Mucosa of rectum (tissue), 2 donors: ENCODE results near the gene KLK10.

Experiments used
- H3K27ac ChIP-seq, 2 donors: one replicate each; pipeline ENCODE4 v1.7.0; 2013; ENCODE audit warnings: inconsistent platforms in 2 of 2, low read depth in 2 of 2, low read length in 2 of 2
- H3K27me3 ChIP-seq, 2 donors: one replicate each; pipeline ENCODE4 v1.7.0; 2013; ENCODE audit warnings: low read length in 2 of 2; ENCODE audit not compliant: control insufficient read depth in 2 of 2, insufficient read depth in 2 of 2
- H3K36me3 ChIP-seq, 2 donors: one replicate each; pipeline ENCODE4 v1.7.0; 2013; ENCODE audit warnings: low read length in 2 of 2; ENCODE audit not compliant: control insufficient read depth in 2 of 2, insufficient read depth in 2 of 2
- H3K4me1 ChIP-seq, 2 donors: one replicate each; pipeline ENCODE4 v1.7.0; 2013; ENCODE audit warnings: low read length in 2 of 2, mild to moderate bottlenecking in 1 of 2; ENCODE audit not compliant: control insufficient read depth in 2 of 2, insufficient read depth in 2 of 2
- H3K4me3 ChIP-seq, 2 donors: one replicate each; pipeline ENCODE4 v1.7.0; 2013; ENCODE audit warnings: low read length in 2 of 2
- H3K9ac ChIP-seq, 2 donors: one replicate each; pipeline ENCODE4 v1.7.0; 2013; ENCODE audit warnings: low read length in 2 of 2, low read depth in 1 of 2, mild to moderate bottlenecking in 1 of 2
- H3K9me3 ChIP-seq, 2 donors: one replicate each; pipeline ENCODE4 v1.7.0; 2013; ENCODE audit warnings: low read length in 2 of 2; ENCODE audit not compliant: control insufficient read depth in 2 of 2
- donor health status: healthy.
- donor health status: Normal muscosa, but diverticular disease.

KLK10 gene

GRCh38 chr19:51005248-51005647 lies 14.3 kb downstream of the KLK10 start:
- H3K27me3 ChIP-seq = peaks cover 4 to 10% of the 10 kb centered on the region in 2 donors
- H3K9ac ChIP-seq = no peak overlapping the region
- H3K27ac ChIP-seq = no peak overlapping the region
- no peaks in the 10 kb centered on the region for H3K4me1 ChIP-seq
- no peaks in the 10 kb centered on the region for H3K36me3 ChIP-seq
- no peak overlapping the region for H3K4me3 ChIP-seq
- no peaks in the 10 kb centered on the region for H3K9me3 ChIP-seq

GRCh38 chr19:51003316-51003715 lies 16.2 kb downstream of the KLK10 start:
- Histone ChIP-seq H3K27me3 (peaks cover 4 to 7% of the 10 kb centered on the region in 2 donors), H3K4me1 (no peaks in the 10 kb centered on the region), H3K4me3 (no peak overlapping the region), H3K9me3 (no peaks in the 10 kb centered on the region), H3K36me3 (no peaks in the 10 kb centered on the region), H3K9ac (no peak overlapping the region), H3K27ac (no peak overlapping the region)

- no peak overlapping the region for H3K4me3 ChIP-seq
- H3K9ac ChIP-seq = no peak overlapping the region
- H3K9me3 ChIP-seq = no peaks in the 10 kb centered on the region
- H3K36me3 ChIP-seq = no peaks in the 10 kb centered on the region
- H3K27ac ChIP-seq = no peak overlapping the region
- peaks cover 4 to 7% of the 10 kb centered on the region in 2 donors for H3K27me3 ChIP-seq
- H3K4me1 ChIP-seq = no peaks in the 10 kb centered on the region
These were observed 16.8 kb downstream of the KLK10 start for GRCh38 chr19:51002542-51003311.

GRCh38 chr19:51002089-51002532 lies 17.4 kb downstream of the KLK10 start:
- Histone ChIP-seq H3K27ac (no peak overlapping the region), H3K9me3 (no peaks in the 10 kb centered on the region), H3K9ac (no peak overlapping the region), H3K36me3 (no peaks in the 10 kb centered on the region), H3K4me1 (no peaks in the 10 kb centered on the region), H3K4me3 (no peak overlapping the region), H3K27me3 (peaks cover 3 to 7% of the 10 kb centered on the region in 2 donors)

- Histone ChIP-seq H3K4me1 (no peaks in the 10 kb centered on the region), H3K27me3 (peaks cover 3 to 7% of the 10 kb centered on the region in 2 donors), H3K9ac (no peak within 1 kb of the TSS), H3K36me3 (no peaks in the 10 kb centered on the region), H3K27ac (no peak within 1 kb of the TSS), H3K9me3 (no peaks in the 10 kb centered on the region), H3K4me3 (no peak within 1 kb of the TSS)
These were observed 18.0 kb downstream of the KLK10 start, which contains the start of gene KLK8 for GRCh38 chr19:51001515-51001914. KLK8 (minus strand) TSS chr19:51001604; CDS start chr19:51001167, 437 bp downstream.

GRCh38 chr19:51000981-51001380 lies 18.5 kb downstream of the KLK10 start:
- H3K9me3 ChIP-seq = no peaks in the 10 kb centered on the region
- no peak overlapping the region for H3K4me3 ChIP-seq
- H3K27ac ChIP-seq = no peak overlapping the region
- peaks cover 3 to 7% of the 10 kb centered on the region in 2 donors for H3K27me3 ChIP-seq
- no peaks in the 10 kb centered on the region for H3K36me3 ChIP-seq
- H3K4me1 ChIP-seq = no peaks in the 10 kb centered on the region
- no peak overlapping the region for H3K9ac ChIP-seq

- H3K27me3 ChIP-seq = peaks cover 3 to 7% of the 10 kb centered on the region in 2 donors
- no peak overlapping the region for H3K27ac ChIP-seq
- H3K4me3 ChIP-seq = no peak overlapping the region
- H3K9ac ChIP-seq = no peak overlapping the region
- H3K4me1 ChIP-seq = no peaks in the 10 kb centered on the region
- no peaks in the 10 kb centered on the region for H3K9me3 ChIP-seq
- H3K36me3 ChIP-seq = no peaks in the 10 kb centered on the region
These were observed 19.1 kb downstream of the KLK10 start for GRCh38 chr19:51000426-51000825.

GRCh38 chr19:50998686-50999085 lies 20.8 kb downstream of the KLK10 start:
- H3K27ac ChIP-seq = no peak overlapping the region
- peaks cover 3 to 7% of the 10 kb centered on the region in 2 donors for H3K27me3 ChIP-seq
- H3K36me3 ChIP-seq = no peaks in the 10 kb centered on the region
- no peak overlapping the region for H3K9ac ChIP-seq
- no peaks in the 10 kb centered on the region for H3K9me3 ChIP-seq
- H3K4me1 ChIP-seq = no peaks in the 10 kb centered on the region
- H3K4me3 ChIP-seq = no peak overlapping the region

GRCh38 chr19:50998061-50998460 lies 21.4 kb downstream of the KLK10 start:
- H3K4me1 ChIP-seq = no peaks in the 10 kb centered on the region
- no peaks in the 10 kb centered on the region for H3K36me3 ChIP-seq
- H3K27ac ChIP-seq = no peak overlapping the region
- H3K9me3 ChIP-seq = no peaks in the 10 kb centered on the region
- no peak overlapping the region for H3K4me3 ChIP-seq
- no peak overlapping the region for H3K9ac ChIP-seq
- peaks cover 3 to 7% of the 10 kb centered on the region in 2 donors for H3K27me3 ChIP-seq

- Histone ChIP-seq H3K27me3 (peaks cover 0 to 3% of the 10 kb centered on the region in 2 donors), H3K27ac (no peak overlapping the region), H3K4me1 (no peaks in the 10 kb centered on the region), H3K9me3 (no peaks in the 10 kb centered on the region), H3K4me3 (no peak overlapping the region), H3K9ac (no peak overlapping the region), H3K36me3 (no peaks in the 10 kb centered on the region)
These were observed 25.4 kb downstream of the KLK10 start for GRCh38 chr19:50994129-50994528.
